A549 treated with CORT108297 at 1 μM for 4 hours (cell line): ENCODE measurements around the gene TRAPPC2B. TPM values are rescaled to one million over a fixed set of nuclear protein-coding genes. Genes with fewer than 3 reads are reported as not detected.

Experiments
- total RNA-seq: library from RNA; stranded (reverse); fragments of 200-300 nt; extraction: Qiagen RNA extraction; gene quantifications from 5 replicates; pipeline ENCODE4 v1.2.3, GENCODE V29; 2022

The TRAPPC2B gene
- 14.9 to 16.4 TPM (median 15.4 TPM) in 5 replicates for total RNA-seq

DNA sequence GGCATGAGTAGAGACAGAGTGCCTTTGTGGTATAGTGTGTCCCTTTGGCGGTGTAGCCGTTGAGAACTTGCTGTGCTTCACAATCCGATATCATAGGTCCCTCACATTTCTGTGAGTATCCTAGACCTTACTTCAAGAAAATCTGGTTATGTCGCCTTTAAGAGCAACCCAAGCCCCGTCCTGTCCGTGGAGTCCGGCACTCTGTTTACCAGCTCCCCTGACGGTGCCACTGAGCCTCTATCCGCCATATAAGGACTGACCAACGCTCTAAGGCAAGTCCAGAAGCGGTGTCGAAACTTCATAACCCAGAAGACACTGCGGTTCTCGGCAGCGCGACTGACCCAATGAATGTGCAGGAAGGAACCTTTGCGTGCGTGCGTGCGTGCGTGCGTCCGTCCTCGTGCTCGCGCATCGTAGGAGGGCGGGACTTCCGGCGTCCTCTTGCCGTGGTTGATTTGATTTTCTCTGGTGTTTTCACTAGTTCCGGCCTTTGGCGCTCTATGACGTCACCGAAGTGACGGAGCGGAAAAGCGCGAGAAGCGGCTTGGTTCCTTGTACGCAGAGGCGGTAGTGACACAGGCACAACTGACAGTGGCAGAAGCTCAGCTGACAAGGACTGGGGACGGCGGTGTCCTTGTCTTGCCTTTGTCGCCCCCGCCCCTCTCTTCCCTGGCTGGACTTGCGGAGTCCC lies at the start of gene TRAPPC2B, which contains the start of gene ZNF547:
Gene TRAPPC2B, plus strand, starts transcription at position 555 of the 691 bp plus-strand sequence. CDS start 1,283 bp downstream, outside the sequence.
Gene ZNF547, plus strand, starts transcription at position 555 of the 691 bp plus-strand sequence. CDS start 5,005 bp downstream, outside the sequence.

GRCh38 chr19:57320180-57321084 lies 42.9 kb upstream of the TRAPPC2B start, which contains the start of gene ZNF543:
Gene ZNF543, plus strand, starts transcription at chr19:57320472. Its CDS starts 382 bp downstream, at chr19:57320854.

GRCh38 chr19:57350877-57351805 lies 12.2 kb upstream of the TRAPPC2B start, which contains the start of gene ZNF304:
Gene ZNF304, plus strand, starts transcription at chr19:57351271. Its CDS starts 394 bp downstream, at chr19:57351665.

DNA sequence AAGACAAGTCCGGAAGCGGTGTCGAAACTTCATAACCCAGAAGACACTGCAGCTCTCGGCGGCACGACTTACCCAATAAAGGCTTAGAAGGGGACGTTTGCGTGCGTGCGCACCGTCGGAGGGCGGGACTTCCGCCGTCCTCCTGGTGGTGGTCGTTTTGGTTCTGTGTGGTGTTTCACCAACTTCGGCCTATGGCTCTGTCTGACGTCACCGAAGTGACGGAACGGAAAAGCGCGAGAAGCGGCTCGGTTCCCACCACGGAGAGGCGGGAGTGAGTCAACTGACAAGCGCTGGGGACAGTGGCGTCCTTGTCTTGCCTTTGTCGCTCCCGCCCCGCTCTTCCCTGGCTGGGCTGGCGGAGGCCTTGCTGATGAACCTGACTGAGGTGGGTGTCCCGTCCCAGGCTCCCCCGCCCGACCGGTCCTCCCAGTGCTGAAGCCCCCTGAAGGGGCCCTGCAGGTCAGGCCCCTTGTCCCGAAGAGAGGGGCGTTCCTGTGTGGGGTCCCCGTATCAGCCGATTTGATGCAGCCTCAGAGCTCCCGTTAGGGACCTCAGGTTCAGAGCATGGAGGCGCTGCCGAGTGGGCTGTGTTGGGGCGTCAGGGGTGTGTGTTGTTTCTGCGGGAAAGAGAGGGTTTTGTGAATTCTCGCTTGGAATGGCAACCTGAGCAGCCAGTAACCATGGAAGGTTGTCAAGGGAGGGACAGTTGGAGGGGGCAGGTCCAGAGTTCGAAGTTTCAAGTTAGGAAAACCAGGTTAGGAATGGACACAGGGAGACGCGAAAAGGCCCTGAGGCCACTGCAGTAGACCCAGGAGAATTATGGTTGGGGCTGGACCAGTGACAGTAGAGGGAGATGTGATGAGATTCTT lies 26.6 kb downstream of the TRAPPC2B start, which contains the start of gene ZNF548:
Gene ZNF548, plus strand, starts transcription at position 125 of the 869 bp plus-strand sequence. Its CDS starts 246 bp downstream, at position 371.

GRCh38 chr19:57410877-57411671 lies 47.7 kb downstream of the TRAPPC2B start, which contains the start of gene ZNF17:
Gene ZNF17, plus strand, starts transcription at chr19:57411161. Its CDS starts 2,455 bp downstream, at chr19:57413616.

Other genes starting within 250 kb of the TRAPPC2B start
- gene USP29, start 243.6 kb upstream of the TRAPPC2B start, total RNA-seq, result not detected in 5 replicates
- not detected in 5 replicates for gene ZIM3, start 218.3 kb upstream of the TRAPPC2B start, total RNA-seq
- gene DUXA, start 196.1 kb upstream of the TRAPPC2B start, total RNA-seq, result not detected in 5 replicates
- gene ZNF264, start 172.1 kb upstream of the TRAPPC2B start, total RNA-seq, result 5.5 to 9.3 TPM (median 9.0 TPM) in 5 replicates
- gene AURKC, start 132.5 kb upstream of the TRAPPC2B start, total RNA-seq, result 0.20 to 0.54 TPM (median 0.37 TPM) in 4 of 5 replicates, not detected in the other
- gene ZNF805, start 122.9 kb upstream of the TRAPPC2B start, total RNA-seq, result 1.3 to 2.3 TPM (median 1.7 TPM) in 5 replicates
- 0.79 to 1.3 TPM (median 1.1 TPM) in 5 replicates for gene ZNF460, start 83.1 kb upstream of the TRAPPC2B start, total RNA-seq
- gene ZNF543, start 43.1 kb upstream of the TRAPPC2B start, total RNA-seq, result 1.0 to 1.7 TPM (median 1.3 TPM) in 5 replicates
- 1.9 to 2.4 TPM (median 2.1 TPM) in 5 replicates for gene ZNF304, start 12.3 kb upstream of the TRAPPC2B start, total RNA-seq
- 1.1 to 1.9 TPM (median 1.6 TPM) in 5 replicates for gene ZNF547, start within 50 bp of the TRAPPC2B start, total RNA-seq
- gene ZNF548, start 26.3 kb downstream of the TRAPPC2B start, total RNA-seq, result 3.5 to 4.4 TPM (median 4.1 TPM) in 5 replicates
- gene ZNF17, start 47.6 kb downstream of the TRAPPC2B start, total RNA-seq, result 3.9 to 6.7 TPM (median 5.0 TPM) in 5 replicates
- 13.7 to 16.8 TPM (median 16.0 TPM) in 5 replicates for gene ZNF749, start 71.8 kb downstream of the TRAPPC2B start, total RNA-seq
- gene VN1R1, start 93.6 kb downstream of the TRAPPC2B start, total RNA-seq, result 0.05 to 0.07 TPM (median 0.07 TPM) in 4 of 5 replicates, not detected in the other
- 0.90 to 1.7 TPM (median 1.4 TPM) in 5 replicates for gene ZNF772, start 114.0 kb downstream of the TRAPPC2B start, total RNA-seq
- 5.6 to 8.0 TPM (median 6.6 TPM) in 5 replicates for gene ZNF419, start 124.2 kb downstream of the TRAPPC2B start, total RNA-seq
- 3.9 to 6.3 TPM (median 4.6 TPM) in 5 replicates for gene ZNF773, start 136.4 kb downstream of the TRAPPC2B start, total RNA-seq
- gene ZNF549, start 163.8 kb downstream of the TRAPPC2B start, total RNA-seq, result 1.5 to 1.9 TPM (median 1.7 TPM) in 5 replicates
- 2.8 to 4.1 TPM (median 3.8 TPM) in 5 replicates for gene ZNF550, start 196.3 kb downstream of the TRAPPC2B start, total RNA-seq
- 3.5 to 4.3 TPM (median 4.3 TPM) in 5 replicates for gene ZNF416, start 215.4 kb downstream of the TRAPPC2B start, total RNA-seq
- gene ZIK1, start 220.6 kb downstream of the TRAPPC2B start, total RNA-seq, result not detected in 5 replicates
- gene ZNF530, start 236.3 kb downstream of the TRAPPC2B start, total RNA-seq, result 4.3 to 5.7 TPM (median 4.9 TPM) in 5 replicates